Tibial nerve (tissue), 3 donors: Measurements from ENCODE around the gene ABCG1.

Experiments used
- POLR2A ChIP-seq, 2 donors: fragments of 450-650 bp; IDR thresholded peaks; one replicate each; pipeline ENCODE4 v1.6.1; 2017; ENCODE audit warnings: antibody characterized with exemption in 2 of 2, mild to moderate bottlenecking in 2 of 2, moderate library complexity in 2 of 2
- TF ChIP-seq, protein P1 (sequence below), 5 experiments: fragments of 200-600 bp in 3 of 5; fragments of 450-650 bp in 2 of 5; sonication (generic) in 3 of 5; IDR thresholded peaks; one replicate each; pipeline ENCODE4 v1.5.1; 2016 to 2019; ENCODE audit warnings: antibody characterized with exemption in 5 of 5, mild to moderate bottlenecking in 3 of 5, moderate library complexity in 2 of 5

DNA sequence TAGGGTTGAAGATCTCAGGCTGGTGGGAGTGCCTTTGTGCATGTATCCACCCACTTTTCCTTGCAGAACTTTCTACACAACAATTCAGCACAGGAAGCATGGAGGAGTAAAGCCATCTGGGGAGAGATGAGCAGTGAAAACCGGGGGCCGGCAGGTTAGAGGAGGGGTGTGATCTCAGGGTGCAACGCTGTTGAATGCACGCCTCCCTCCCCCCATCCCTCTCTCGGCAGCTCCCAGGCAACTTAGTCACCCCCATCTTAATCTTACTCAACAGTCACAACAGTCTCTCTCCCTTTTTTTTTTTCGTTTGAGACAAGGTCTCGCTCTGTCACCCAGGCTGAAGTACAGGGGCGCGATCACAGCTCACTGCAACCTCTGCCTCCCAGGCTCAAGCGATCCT lies 16.6 kb upstream of the ABCG1 start:
- TF ChIP-seq, protein P1, sequence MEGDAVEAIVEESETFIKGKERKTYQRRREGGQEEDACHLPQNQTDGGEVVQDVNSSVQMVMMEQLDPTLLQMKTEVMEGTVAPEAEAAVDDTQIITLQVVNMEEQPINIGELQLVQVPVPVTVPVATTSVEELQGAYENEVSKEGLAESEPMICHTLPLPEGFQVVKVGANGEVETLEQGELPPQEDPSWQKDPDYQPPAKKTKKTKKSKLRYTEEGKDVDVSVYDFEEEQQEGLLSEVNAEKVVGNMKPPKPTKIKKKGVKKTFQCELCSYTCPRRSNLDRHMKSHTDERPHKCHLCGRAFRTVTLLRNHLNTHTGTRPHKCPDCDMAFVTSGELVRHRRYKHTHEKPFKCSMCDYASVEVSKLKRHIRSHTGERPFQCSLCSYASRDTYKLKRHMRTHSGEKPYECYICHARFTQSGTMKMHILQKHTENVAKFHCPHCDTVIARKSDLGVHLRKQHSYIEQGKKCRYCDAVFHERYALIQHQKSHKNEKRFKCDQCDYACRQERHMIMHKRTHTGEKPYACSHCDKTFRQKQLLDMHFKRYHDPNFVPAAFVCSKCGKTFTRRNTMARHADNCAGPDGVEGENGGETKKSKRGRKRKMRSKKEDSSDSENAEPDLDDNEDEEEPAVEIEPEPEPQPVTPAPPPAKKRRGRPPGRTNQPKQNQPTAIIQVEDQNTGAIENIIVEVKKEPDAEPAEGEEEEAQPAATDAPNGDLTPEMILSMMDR (IDR thresholded peaks at IDR 0.05), result no peak
- no peak for TF ChIP-seq POLR2A (IDR thresholded peaks at IDR 0.05)
